ENCODE measurements around the gene PCDHA12.
A peak's percentile ranks its signal among the peaks of the same experiment; 100 is the strongest.

PCDHA12 gene

GRCh38 chr5:140883373-140883772, 8.3 kb downstream of the PCDHA12 start:
- Histone ChIP-seq H3K36me3 (ENCODE audit: control insufficient read depth in 5 of 5, insufficient read depth in 5 of 5, low read length in 5 of 5) (no peaks in the 10 kb centered on the region), H3K4me3 (ENCODE audit: low read depth in 1 of 5, low read length in 5 of 5) (peak overlapping the region in 1 of 5 donors; percentile 17), H3K27ac (ENCODE audit: low read depth, low read length) (no peak overlapping the region), H3K9me3 (ENCODE audit: control insufficient read depth in 5 of 5, low read length in 5 of 5) (peaks cover 2 to 24% (median 19%) of the 10 kb centered on the region in 5 donors), H3K27me3 (ENCODE audit: control insufficient read depth in 5 of 5, insufficient read depth in 4 of 5, low read length in 5 of 5) (peaks cover 0 to 7% (median 4%) of the 10 kb centered on the region in 5 donors), H3K4me1 (ENCODE audit: control insufficient read depth in 5 of 5, insufficient read depth in 5 of 5, low read length in 5 of 5) (peaks cover 0 to 9% (median 0%) of the 10 kb centered on the region in 5 donors), H3K9ac (ENCODE audit: low read length in 5 of 5) (no peak overlapping the region)

GRCh38 chr5:140883927-140884697, 9.0 kb downstream of the PCDHA12 start:
- Histone ChIP-seq H3K36me3 (ENCODE audit: control insufficient read depth in 5 of 5, insufficient read depth in 5 of 5, low read length in 5 of 5) (no peaks in the 10 kb centered on the region), H3K27ac (ENCODE audit: low read depth, low read length) (no peak overlapping the region), H3K9me3 (ENCODE audit: control insufficient read depth in 5 of 5, low read length in 5 of 5) (peaks cover 2 to 24% (median 19%) of the 10 kb centered on the region in 5 donors), H3K4me1 (ENCODE audit: control insufficient read depth in 5 of 5, insufficient read depth in 5 of 5, low read length in 5 of 5) (peaks cover 0 to 9% (median 0%) of the 10 kb centered on the region in 5 donors), H3K4me3 (ENCODE audit: low read depth in 1 of 5, low read length in 5 of 5) (peak overlapping the region in 1 of 5 donors; percentile 17), H3K9ac (ENCODE audit: low read length in 5 of 5) (no peak overlapping the region), H3K27me3 (ENCODE audit: control insufficient read depth in 5 of 5, insufficient read depth in 4 of 5, low read length in 5 of 5) (peaks cover 0 to 7% (median 4%) of the 10 kb centered on the region in 5 donors)

- peaks cover 0 to 13% (median 5%) of the 10 kb centered on the region in 5 donors for H3K9me3 ChIP-seq (ENCODE audit: control insufficient read depth in 5 of 5, low read length in 5 of 5)
Observed at GRCh38 chr5:140916325-140916724, 41.2 kb downstream of the PCDHA12 start.

GRCh38 chr5:140923601-140924000, 48.5 kb downstream of the PCDHA12 start:
- H3K27me3 ChIP-seq (ENCODE audit: control insufficient read depth in 5 of 5, insufficient read depth in 4 of 5, low read length in 5 of 5) = peaks cover 0 to 14% (median 5%) of the 10 kb centered on the region in 5 donors
- no peak overlapping the region for H3K27ac ChIP-seq (ENCODE audit: low read depth, low read length)
- peaks cover 0 to 2% (median 0%) of the 10 kb centered on the region in 5 donors for H3K9me3 ChIP-seq (ENCODE audit: control insufficient read depth in 5 of 5, low read length in 5 of 5)
- H3K36me3 ChIP-seq (ENCODE audit: control insufficient read depth in 5 of 5, insufficient read depth in 5 of 5, low read length in 5 of 5) = no peaks in the 10 kb centered on the region
- H3K4me3 ChIP-seq (ENCODE audit: low read depth in 1 of 5, low read length in 5 of 5) = no peak overlapping the region
- H3K9ac ChIP-seq (ENCODE audit: low read length in 5 of 5) = no peak overlapping the region
- peaks cover 0 to 21% (median 21%) of the 10 kb centered on the region in 5 donors for H3K4me1 ChIP-seq (ENCODE audit: control insufficient read depth in 5 of 5, insufficient read depth in 5 of 5, low read length in 5 of 5)

More at GRCh38 chr5:140916325-140916724, 41.2 kb downstream of the PCDHA12 start:
- H3K27ac ChIP-seq (ENCODE audit: low read depth, low read length) = no peak overlapping the region
- H3K4me1 ChIP-seq (ENCODE audit: control insufficient read depth in 5 of 5, insufficient read depth in 5 of 5, low read length in 5 of 5) = no peaks in the 10 kb centered on the region
- H3K4me3 ChIP-seq (ENCODE audit: low read depth in 1 of 5, low read length in 5 of 5) = no peak overlapping the region
- H3K9ac ChIP-seq (ENCODE audit: low read length in 5 of 5) = no peak overlapping the region
- no peaks in the 10 kb centered on the region for H3K36me3 ChIP-seq (ENCODE audit: control insufficient read depth in 5 of 5, insufficient read depth in 5 of 5, low read length in 5 of 5)
- H3K27me3 ChIP-seq (ENCODE audit: control insufficient read depth in 5 of 5, insufficient read depth in 4 of 5, low read length in 5 of 5) = no peaks in the 10 kb centered on the region

GRCh38 chr5:140925806-140926442, 50.8 kb downstream of the PCDHA12 start, which contains the start of gene PCDHAC1:
TSS of gene PCDHAC1 (plus strand) at chr5:140926299. CDS start at chr5:140926893, 594 bp downstream.
- H3K4me3 ChIP-seq (ENCODE audit: low read depth in 1 of 5, low read length in 5 of 5) = peak within 1 kb of the TSS; percentile 61 to 84 (median 76)
- H3K9me3 ChIP-seq (ENCODE audit: control insufficient read depth in 5 of 5, low read length in 5 of 5) = peaks cover 0 to 2% (median 0%) of the 10 kb centered on the region in 5 donors
- H3K36me3 ChIP-seq (ENCODE audit: control insufficient read depth in 5 of 5, insufficient read depth in 5 of 5, low read length in 5 of 5) = no peaks in the 10 kb centered on the region
- peak within 1 kb of the TSS in 4 of 5 donors; percentile 39 to 66 (median 50) for H3K9ac ChIP-seq (ENCODE audit: low read length in 5 of 5)
- no peak within 1 kb of the TSS for H3K27ac ChIP-seq (ENCODE audit: low read depth, low read length)
- peaks cover 0 to 23% (median 21%) of the 10 kb centered on the region in 5 donors for H3K4me1 ChIP-seq (ENCODE audit: control insufficient read depth in 5 of 5, insufficient read depth in 5 of 5, low read length in 5 of 5)
- peaks cover 0 to 14% (median 5%) of the 10 kb centered on the region in 5 donors for H3K27me3 ChIP-seq (ENCODE audit: control insufficient read depth in 5 of 5, insufficient read depth in 4 of 5, low read length in 5 of 5)

- no peak overlapping the region for H3K27ac ChIP-seq (ENCODE audit: low read depth, low read length)
- peaks cover 0 to 14% (median 5%) of the 10 kb centered on the region in 5 donors for H3K27me3 ChIP-seq (ENCODE audit: control insufficient read depth in 5 of 5, insufficient read depth in 4 of 5, low read length in 5 of 5)
- no peaks in the 10 kb centered on the region for H3K36me3 ChIP-seq (ENCODE audit: control insufficient read depth in 5 of 5, insufficient read depth in 5 of 5, low read length in 5 of 5)
Observed at GRCh38 chr5:140926443-140927227, 51.5 kb downstream of the PCDHA12 start.

GRCh38 chr5:140927228-140927573, 52.1 kb downstream of the PCDHA12 start:
- no peak overlapping the region for H3K27ac ChIP-seq (ENCODE audit: low read depth, low read length)

More at GRCh38 chr5:140926443-140927227, 51.5 kb downstream of the PCDHA12 start:
- peaks cover 0 to 23% (median 21%) of the 10 kb centered on the region in 5 donors for H3K4me1 ChIP-seq (ENCODE audit: control insufficient read depth in 5 of 5, insufficient read depth in 5 of 5, low read length in 5 of 5)
- H3K9me3 ChIP-seq (ENCODE audit: control insufficient read depth in 5 of 5, low read length in 5 of 5) = peaks cover 0 to 2% (median 0%) of the 10 kb centered on the region in 5 donors
- peak overlapping the region in 4 of 5 donors; percentile 39 to 66 (median 50) for H3K9ac ChIP-seq (ENCODE audit: low read length in 5 of 5)
- H3K4me3 ChIP-seq (ENCODE audit: low read depth in 1 of 5, low read length in 5 of 5) = peak overlapping the region; percentile 61 to 84 (median 76)

More at GRCh38 chr5:140927228-140927573, 52.1 kb downstream of the PCDHA12 start:
- Histone ChIP-seq H3K9me3 (ENCODE audit: control insufficient read depth in 5 of 5, low read length in 5 of 5) (peaks cover 0 to 2% (median 0%) of the 10 kb centered on the region in 5 donors), H3K36me3 (ENCODE audit: control insufficient read depth in 5 of 5, insufficient read depth in 5 of 5, low read length in 5 of 5) (no peaks in the 10 kb centered on the region), H3K27me3 (ENCODE audit: control insufficient read depth in 5 of 5, insufficient read depth in 4 of 5, low read length in 5 of 5) (peaks cover 0 to 14% (median 5%) of the 10 kb centered on the region in 5 donors), H3K4me3 (ENCODE audit: low read depth in 1 of 5, low read length in 5 of 5) (peak overlapping the region; percentile 61 to 84 (median 76)), H3K4me1 (ENCODE audit: control insufficient read depth in 5 of 5, insufficient read depth in 5 of 5, low read length in 5 of 5) (peaks cover 0 to 23% (median 21%) of the 10 kb centered on the region in 5 donors), H3K9ac (ENCODE audit: low read length in 5 of 5) (peak overlapping the region in 4 of 5 donors; percentile 39 to 66 (median 50))

All from subcutaneous abdominal adipose tissue (tissue), 5 donors.